Measurements from ENCODE around the gene PCSK5.

- TF ChIP-seq POLR2A (IDR thresholded peaks at IDR 0.05; ENCODE audit: low read depth) (no peak), CTCF (IDR thresholded peaks at IDR 0.05) (no peak), EP300 (IDR thresholded peaks at IDR 0.05) (no peak)
These were observed 2.6 kb downstream of the PCSK5 start for GRCh38 chr9:75893106-75893505.
